OCI-LY7 (cell line): ENCODE measurements around the gene DPH1. TPM values are rescaled to one million over a fixed set of nuclear protein-coding genes. Genes with fewer than 3 reads are reported as not detected.

Source experiments
- BruUV-seq: library from RNA; stranded (reverse); fragments of 400-500 nt; replicated peaks from 2 replicates; lab custom pipeline; 2021; lab: Mats Ljungman, UMichigan
- CTCF ChIA-PET: fragments of 300-600 bp; sonication (Branson Sonifier 250); formaldehyde crosslinking; loops from one replicate; lab custom pipeline; 2022; ENCODE audit warnings: antibody characterized with exemption; ENCODE audit not compliant: unreplicated experiment; lab: Charles Lee
- POLR2A ChIA-PET: fragments of 300-600 bp; sonication (Branson Sonifier 250); formaldehyde crosslinking; loops from one replicate; lab custom pipeline; 2022; ENCODE audit warnings: antibody characterized with exemption; lab: Charles Lee
- DNase-seq: peaks from one replicate; pipeline ENCODE4 v3.0.0-alpha.2; 2015; ENCODE audit warnings: low spot score
- H2AFZ ChIP-seq: fragments of 200-600 bp; sonication (generic), shearing (Covaris generic); 2 replicates; pipeline ENCODE4 v1.6.1; 2014; ENCODE audit warnings: mild to moderate bottlenecking, antibody characterized with exemption, low read length, moderate library complexity
- H3K27ac ChIP-seq: fragments of 200-600 bp; sonication (generic); 2 replicates; pipeline ENCODE4 v1.5.1; 2014; ENCODE audit warnings: mixed run types, low read depth, mild to moderate bottlenecking, moderate library complexity, low read length, inconsistent platforms; ENCODE audit not compliant: poor library complexity, severe bottlenecking
- H3K36me3 ChIP-seq: fragments of 200-600 bp; sonication (generic); 2 replicates; pipeline ENCODE4 v1.6.1; 2014; ENCODE audit warnings: mild to moderate bottlenecking, antibody characterized with exemption, low read length, moderate library complexity, mixed read lengths; ENCODE audit not compliant: insufficient read depth
- H3K4me1 ChIP-seq: fragments of 200-600 bp; sonication (generic); 2 replicates; pipeline ENCODE4 v1.5.1; 2014; ENCODE audit warnings: mild to moderate bottlenecking, low read length; ENCODE audit not compliant: insufficient read depth, poor library complexity, severe bottlenecking
- H3K4me2 ChIP-seq: fragments of 200-600 bp; sonication (generic); 2 replicates; pipeline ENCODE4 v1.6.1; 2014; ENCODE audit warnings: mild to moderate bottlenecking, low read length
- H3K4me3 ChIP-seq: fragments of 200-600 bp; sonication (generic); 2 replicates; pipeline ENCODE4 v1.5.1; 2014; ENCODE audit warnings: mild to moderate bottlenecking, low read depth, low read length; ENCODE audit not compliant: poor library complexity, severe bottlenecking
- H3K79me2 ChIP-seq: fragments of 200-600 bp; sonication (generic); 2 replicates; pipeline ENCODE4 v1.6.1; 2016; ENCODE audit warnings: low read depth, mild to moderate bottlenecking, low read length, moderate library complexity, mixed read lengths; ENCODE audit not compliant: insufficient read depth
- H3K9me2 ChIP-seq: fragments of 200-600 bp; sonication (generic); 2 replicates; pipeline ENCODE4 v1.6.1; 2016; ENCODE audit warnings: mild to moderate bottlenecking, low read length, mixed read lengths; ENCODE audit not compliant: insufficient read depth
- H3K9me3 ChIP-seq: fragments of 200-600 bp; sonication (generic); 2 replicates; pipeline ENCODE4 v1.6.1; 2014; ENCODE audit warnings: mild to moderate bottlenecking, mixed run types, low read length, mixed read lengths
- H4K20me1 ChIP-seq: fragments of 200-600 bp; sonication (generic); 2 replicates; pipeline ENCODE4 v1.6.1; 2014; ENCODE audit warnings: mild to moderate bottlenecking, antibody characterized with exemption, low read length, moderate library complexity, mixed read lengths; ENCODE audit not compliant: insufficient read depth
- EZH2phosphoT487 ChIP-seq: fragments of 200-600 bp; sonication (generic); IDR thresholded peaks from 2 replicates; pipeline ENCODE4 v1.6.1; 2018; ENCODE audit warnings: low read depth, borderline replicate concordance, mild to moderate bottlenecking, mixed run types, antibody characterized with exemption, low read length, moderate library complexity, mixed read lengths
- intact Hi-C: fragments of 100-400 bp; cut with micrococcal nuclease; formaldehyde crosslinking; loops from one replicate; pipeline ENCODE4 v1.10.0; 2022; ENCODE audit not compliant: unreplicated experiment
- total RNA-seq, 2 experiments: library from RNA; depleted of rRNA in 1 of 2; stranded (reverse); fragments of >200 nt in 1 of 2; shearing (Covaris generic) in 1 of 2; gene quantifications; 2 replicates each; pipeline ENCODE4 v1.2.3, GENCODE V29; 2014 to 2022
- TF ChIP-seq, protein P1 (sequence below): fragments of 200-600 bp; sonication (generic); conservative IDR thresholded peaks from 2 replicates; pipeline ENCODE4 v1.5.1; 2014; ENCODE audit warnings: mild to moderate bottlenecking, antibody characterized with exemption, low read length, moderate library complexity, mixed read lengths

The DPH1 gene
- total RNA-seq, 2 experiments from 2014 or later: 26.5 to 35.1 TPM

DNA sequence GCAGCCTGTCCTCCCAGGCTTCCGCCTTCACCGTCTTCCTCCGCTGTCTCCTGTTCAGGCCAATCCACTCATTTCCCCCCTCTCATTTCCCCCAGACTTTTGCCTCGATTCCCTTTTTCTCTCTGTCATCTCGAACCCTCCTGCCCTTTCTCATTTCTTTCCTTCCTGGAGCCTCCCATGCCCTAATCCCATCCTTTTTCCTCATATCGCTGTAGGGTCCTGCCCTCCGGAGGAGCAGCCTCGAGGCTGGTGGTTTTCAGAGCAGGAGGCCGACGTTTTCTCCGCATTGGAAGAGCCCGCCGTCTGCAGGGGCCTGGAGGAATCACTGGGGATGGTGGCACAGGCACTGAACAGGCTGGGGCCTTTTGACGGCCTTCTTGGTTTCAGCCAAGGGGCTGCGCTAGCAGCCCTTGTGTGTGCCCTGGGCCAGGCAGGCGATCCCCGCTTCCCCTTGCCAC is 12.5 kb downstream of the DPH1 start:
- intact Hi-C loops: no loop called here
- TF ChIP-seq, protein P1, sequence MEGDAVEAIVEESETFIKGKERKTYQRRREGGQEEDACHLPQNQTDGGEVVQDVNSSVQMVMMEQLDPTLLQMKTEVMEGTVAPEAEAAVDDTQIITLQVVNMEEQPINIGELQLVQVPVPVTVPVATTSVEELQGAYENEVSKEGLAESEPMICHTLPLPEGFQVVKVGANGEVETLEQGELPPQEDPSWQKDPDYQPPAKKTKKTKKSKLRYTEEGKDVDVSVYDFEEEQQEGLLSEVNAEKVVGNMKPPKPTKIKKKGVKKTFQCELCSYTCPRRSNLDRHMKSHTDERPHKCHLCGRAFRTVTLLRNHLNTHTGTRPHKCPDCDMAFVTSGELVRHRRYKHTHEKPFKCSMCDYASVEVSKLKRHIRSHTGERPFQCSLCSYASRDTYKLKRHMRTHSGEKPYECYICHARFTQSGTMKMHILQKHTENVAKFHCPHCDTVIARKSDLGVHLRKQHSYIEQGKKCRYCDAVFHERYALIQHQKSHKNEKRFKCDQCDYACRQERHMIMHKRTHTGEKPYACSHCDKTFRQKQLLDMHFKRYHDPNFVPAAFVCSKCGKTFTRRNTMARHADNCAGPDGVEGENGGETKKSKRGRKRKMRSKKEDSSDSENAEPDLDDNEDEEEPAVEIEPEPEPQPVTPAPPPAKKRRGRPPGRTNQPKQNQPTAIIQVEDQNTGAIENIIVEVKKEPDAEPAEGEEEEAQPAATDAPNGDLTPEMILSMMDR: no peak
- no peak for TF ChIP-seq EZH2phosphoT487
- Histone ChIP-seq H3K9me3 (no peaks in the 10 kb centered on the region), H3K36me3 (peaks cover 40% of the 10 kb centered on the region; the same call in 1 of the 2 replicates), H3K9me2 (no peaks in the 10 kb centered on the region), H3K27ac (peak overlapping the region; percentile 42), H4K20me1 (no peaks in the 10 kb centered on the region), H3K4me2 (peak overlapping the region; percentile 89), H3K79me2 (peaks cover 6% of the 10 kb centered on the region; the same call in 1 of the 2 replicates), H2AFZ (peak overlapping the region; percentile 74), H3K4me3 (peak overlapping the region; percentile 74), H3K4me1 (peaks cover 15% of the 10 kb centered on the region)
- no peak for DNase-seq
- POLR2A ChIA-PET: no interaction called here
- CTCF ChIA-PET: interaction anchor here (1.0 kb wide), 1 partner anchor 139 kb away, joined by 4 read pairs; no protein-coding TSS in a partner anchor
- no TSS peak for BruUV-seq

GRCh38 chr17:2042933-2043332 is 13.0 kb downstream of the DPH1 start:
- H3K36me3 ChIP-seq: peaks cover 35% of the 10 kb centered on the region; the same call in 1 of the 2 replicates
- H3K4me1 ChIP-seq: peaks cover 15% of the 10 kb centered on the region
- H4K20me1 ChIP-seq: no peaks in the 10 kb centered on the region
- ChIA-PET POLR2A (no interaction called here), CTCF (no interaction called here)
- BruUV-seq: TSS peak; percentile 74
- no peaks in the 10 kb centered on the region for H3K9me2 ChIP-seq
- intact Hi-C loops: no loop called here
- H3K4me3 ChIP-seq: peak overlapping the region; percentile 74
- TF ChIP-seq EZH2phosphoT487: no peak
- TF ChIP-seq, protein P1: peak; percentile 39
- H3K9me3 ChIP-seq: no peaks in the 10 kb centered on the region
- no peak overlapping the region for H3K27ac ChIP-seq
- no peak overlapping the region for H2AFZ ChIP-seq
- peak overlapping the region; percentile 89 for H3K4me2 ChIP-seq
- no peak for DNase-seq
- H3K79me2 ChIP-seq: peaks cover 6% of the 10 kb centered on the region; the same call in 1 of the 2 replicates

DNA sequence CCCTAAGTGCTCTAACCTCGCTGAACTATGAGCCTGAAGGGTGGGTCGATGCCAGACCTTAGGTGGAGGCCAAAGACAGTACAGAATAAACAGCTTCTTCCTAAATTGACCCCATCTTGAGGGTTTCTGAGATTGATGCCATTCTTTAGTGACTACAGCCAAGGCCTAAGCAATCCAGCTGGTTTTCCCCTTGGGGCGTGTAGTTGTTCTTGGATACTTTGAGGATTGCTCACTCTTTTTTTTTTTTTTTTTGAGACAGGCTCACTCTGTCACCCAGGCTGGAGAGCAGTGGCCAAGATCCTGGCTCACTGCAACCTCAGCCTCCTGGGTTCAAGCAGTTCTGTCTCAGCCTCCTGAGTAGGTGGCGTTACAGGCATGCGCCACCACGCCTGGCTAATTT is 13.8 kb downstream of the DPH1 start:
- Histone ChIP-seq H3K79me2 (peaks cover 6% of the 10 kb centered on the region; the same call in 1 of the 2 replicates), H3K9me2 (no peaks in the 10 kb centered on the region), H3K27ac (no peak overlapping the region), H3K4me3 (no peak overlapping the region), H3K36me3 (peaks cover 31% of the 10 kb centered on the region; the same call in 1 of the 2 replicates), H3K9me3 (no peaks in the 10 kb centered on the region), H2AFZ (no peak overlapping the region), H4K20me1 (no peaks in the 10 kb centered on the region), H3K4me1 (peaks cover 15% of the 10 kb centered on the region), H3K4me2 (no peak overlapping the region)
- BruUV-seq: no TSS peak
- DNase-seq: no peak
- intact Hi-C loops: no loop called here
- TF ChIP-seq EZH2phosphoT487: no peak
- TF ChIP-seq, protein P1: no peak
- ChIA-PET POLR2A (interaction anchor here (0.5 kb wide), 1 partner anchor 10 kb away, joined by 5 read pairs; no protein-coding TSS in a partner anchor), CTCF (no interaction called here)
